Keratinocyte (primary cell): ENCODE results near the gene CDK14.

Experiments
- CTCF ChIP-seq, 3 experiments: IDR thresholded peaks in 1 of 3; conservative IDR thresholded peaks in 1 of 3; optimal IDR thresholded peaks in 1 of 3; 2 replicates in 2 of 3; 3 replicates in 1 of 3; pipeline versions ENCODE3 to v1.5.1; 2011; ENCODE audit warnings: low read length in 3 of 3, mild to moderate bottlenecking in 3 of 3, moderate library complexity in 2 of 3, control low read depth in 1 of 3, inconsistent platforms in 1 of 3; ENCODE audit not compliant: insufficient read depth in 2 of 3; ENCODE audit errors: extremely low read depth in 1 of 3
- EZH2 ChIP-seq: IDR thresholded peaks from one replicate; pipeline ENCODE4 v1.6.1; 2012; ENCODE audit warnings: inconsistent platforms, mild to moderate bottlenecking, low read length, moderate library complexity

GRCh38 chr7:91149341-91150246 is 553.5 kb downstream of the CDK14 start:
- no peak for TF ChIP-seq EZH2
- TF ChIP-seq CTCF (optimal IDR thresholded peaks at IDR 0.05 in 1 of 3, IDR thresholded peaks at IDR 0.05 in 1 of 3, conservative IDR thresholded peaks at IDR 0.05 in 1 of 3; ENCODE audit: extremely low read depth in 1 of 3, insufficient read depth in 2 of 3, low read length in 3 of 3): no peak
